Urinary bladder (tissue), 4 donors: ENCODE data around the gene USP12. TPM values are rescaled to one million over a fixed set of nuclear protein-coding genes. Genes with fewer than 3 reads are reported as not detected.
"Not testable (repeated sequence)": the region's sequence is repeated elsewhere in the genome, so short reads cannot be mapped to it uniquely, and the experiment has no call there.

Experiments
- DNase-seq: peaks from one replicate; pipeline ENCODE4 v3.0.0-alpha.2; 2015; ENCODE audit errors: extremely low spot score
- H3K27ac ChIP-seq: one replicate; pipeline ENCODE4 v1.5.1; 2013; ENCODE audit warnings: low read depth, mild to moderate bottlenecking, moderate library complexity
- H3K36me3 ChIP-seq: one replicate; pipeline ENCODE4 v1.6.1; 2013; ENCODE audit warnings: mild to moderate bottlenecking, moderate library complexity; ENCODE audit not compliant: insufficient read depth
- H3K4me1 ChIP-seq: one replicate; pipeline ENCODE4 v1.6.1; 2013; ENCODE audit warnings: mild to moderate bottlenecking, moderate library complexity; ENCODE audit not compliant: insufficient read depth
- H3K4me3 ChIP-seq: one replicate; pipeline ENCODE4 v1.5.1; 2013; ENCODE audit warnings: low read depth, low read length
- WGBS: extraction: QIAGEN DNeasy Blood & Tissue Kit; methylation state at CpG from one replicate; pipeline ENCODE4 v1.1.7; 2013; 5-methylcytosine and 5-hydroxymethylcytosine counted together
- polyA plus RNA-seq: library from polyadenylated mRNA; stranded (reverse); fragments of 200-250 nt; gene quantifications from one replicate; pipeline ENCODE4 v1.2.3, GENCODE V29; 2013
- total RNA-seq: library from RNA; depleted of rRNA; stranded (reverse); fragments of >200 nt; gene quantifications from one replicate; pipeline ENCODE4 v1.2.3, GENCODE V29; 2014
- donor health status: healthy with polysubstance abuse.
- donor health status: healthy.

USP12 gene
- total and polyA plus RNA-seq, 2 donors = 21.8 to 45.0 TPM

- no peak for DNase-seq
- no peaks in the 10 kb centered on the region for H3K36me3 ChIP-seq
- H3K4me1 ChIP-seq = peaks cover 3% of the 10 kb centered on the region
- 81% methylated on average over 4 of the region's 4 CpGs for WGBS
- no peak overlapping the region for H3K4me3 ChIP-seq
- no peak overlapping the region for H3K27ac ChIP-seq
Measured at GRCh38 chr13:27130979-27131623, 40.5 kb downstream of the USP12 start.

GRCh38 chr13:27130223-27130978, 41.2 kb downstream of the USP12 start:
- Histone ChIP-seq H3K36me3 (no peaks in the 10 kb centered on the region), H3K27ac (no peak overlapping the region), H3K4me3 (no peak overlapping the region), H3K4me1 (peaks cover 3% of the 10 kb centered on the region)
- whole genome bisulfite sequencing = 73% methylated on average over 7 of the region's 7 CpGs
- no peak for DNase-seq

GRCh38 chr13:27128825-27129627, 42.6 kb downstream of the USP12 start:
- no peaks in the 10 kb centered on the region for H3K36me3 ChIP-seq
- DNase-seq = no peak
- peaks cover 1% of the 10 kb centered on the region for H3K4me1 ChIP-seq
- H3K4me3 ChIP-seq = no peak overlapping the region
- 79% methylated on average over 8 of the region's 8 CpGs for WGBS
- no peak overlapping the region for H3K27ac ChIP-seq

GRCh38 chr13:27126859-27127258, 44.8 kb downstream of the USP12 start:
- Histone ChIP-seq H3K4me1 (peaks cover 1% of the 10 kb centered on the region), H3K4me3 (no peak overlapping the region), H3K36me3 (no peaks in the 10 kb centered on the region), H3K27ac (no peak overlapping the region)
- DNase-seq = no peak

GRCh38 chr13:27125357-27126282, 46.0 kb downstream of the USP12 start:
- Histone ChIP-seq H3K4me1 (peaks cover 1% of the 10 kb centered on the region), H3K27ac (no peak overlapping the region), H3K36me3 (no peaks in the 10 kb centered on the region), H3K4me3 (no peak overlapping the region)
- DNase-seq = no peak
- WGBS = 94% methylated on average over 23 of the region's 23 CpGs

GRCh38 chr13:27124571-27124970, 47.0 kb downstream of the USP12 start:
- Histone ChIP-seq H3K4me1 (peaks cover 1% of the 10 kb centered on the region), H3K4me3 (no peak overlapping the region), H3K36me3 (no peaks in the 10 kb centered on the region), H3K27ac (no peak overlapping the region)
- WGBS = 94% methylated on average over 4 of the region's 4 CpGs
- no peak for DNase-seq

GRCh38 chr13:27123445-27123844, 48.2 kb downstream of the USP12 start:
- not testable (repeated sequence) for H3K27ac ChIP-seq, DNase-seq, H3K36me3 ChIP-seq, H3K4me3 ChIP-seq, H3K4me1 ChIP-seq
- WGBS = 97% methylated on average over 4 of the region's 4 CpGs

DNA sequence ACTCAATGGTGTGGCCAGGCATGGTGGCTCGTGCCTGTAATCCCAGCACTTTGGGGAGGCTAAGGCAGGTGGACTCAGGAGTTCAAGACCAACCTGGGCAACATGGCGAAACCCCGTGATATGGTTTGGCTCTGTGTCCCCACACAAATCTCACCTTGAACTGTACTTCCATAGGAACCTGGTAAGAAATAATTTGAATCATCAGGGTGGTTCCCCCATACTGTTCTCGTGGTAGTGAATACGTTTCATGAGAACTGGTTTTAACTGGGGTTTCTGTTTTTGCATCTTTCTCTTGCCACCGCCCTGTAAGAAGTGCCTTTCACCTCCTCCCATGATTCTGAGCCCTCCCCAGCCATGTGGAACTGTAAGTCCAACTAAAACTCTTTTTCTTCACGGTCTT, 49.6 kb downstream of the USP12 start:
- H3K36me3 ChIP-seq = no peaks in the 10 kb centered on the region
- no peak overlapping the region for H3K27ac ChIP-seq
- H3K4me3 ChIP-seq = no peak overlapping the region
- no peak for DNase-seq
- WGBS = 98% methylated on average over 7 of the region's 7 CpGs
- H3K4me1 ChIP-seq = peaks cover 3% of the 10 kb centered on the region

DNA sequence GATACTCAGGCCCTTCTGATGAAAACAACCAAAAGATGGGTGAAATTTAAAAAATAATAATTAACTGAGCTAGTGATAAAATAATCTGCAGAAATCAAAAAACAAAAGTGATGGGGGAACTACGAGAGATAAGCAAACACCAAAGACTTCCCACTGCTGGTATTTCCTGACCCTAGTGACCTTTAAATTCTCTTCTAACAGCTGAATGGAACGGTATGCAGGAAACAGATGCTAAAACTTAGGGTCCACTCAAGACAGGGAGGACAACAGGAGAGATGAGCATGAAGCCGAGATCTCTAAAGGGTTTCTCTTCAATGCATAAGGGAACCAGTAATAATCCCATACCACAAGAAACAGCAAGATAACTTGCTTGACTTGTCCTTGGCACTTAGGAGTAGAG, 50.8 kb downstream of the USP12 start:
- DNase-seq = no peak
- Histone ChIP-seq H3K4me1 (peaks cover 2% of the 10 kb centered on the region), H3K36me3 (no peaks in the 10 kb centered on the region), H3K27ac (no peak overlapping the region), H3K4me3 (no peak overlapping the region)
- 35% methylated on average over 3 of the region's 3 CpGs for WGBS

DNA sequence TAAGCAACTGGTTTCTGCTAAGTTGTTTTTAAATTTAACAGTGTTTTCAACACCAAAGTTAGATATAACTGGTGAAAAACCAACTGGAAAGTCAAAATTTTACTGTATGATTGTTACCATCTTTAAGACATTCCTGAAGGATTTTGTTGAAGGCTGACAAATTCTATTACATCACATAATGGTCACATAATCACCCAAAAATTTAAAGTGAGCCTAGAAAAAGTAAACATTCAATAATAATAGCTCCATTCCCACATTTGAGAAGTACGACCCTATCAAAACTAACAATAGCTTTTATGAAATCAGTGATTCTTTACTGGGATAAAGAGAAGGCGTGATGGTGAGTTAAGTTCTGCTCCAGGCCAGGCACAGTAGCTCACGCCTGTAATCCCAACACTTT, 51.6 kb downstream of the USP12 start:
- Histone ChIP-seq H3K4me3 (no peak overlapping the region), H3K27ac (no peak overlapping the region), H3K4me1 (peaks cover 2% of the 10 kb centered on the region), H3K36me3 (no peaks in the 10 kb centered on the region)
- WGBS = 88% methylated on average over 3 of the region's 3 CpGs
- no peak for DNase-seq

- no peak for DNase-seq
- Histone ChIP-seq H3K27ac (no peak overlapping the region), H3K4me1 (peaks cover 2% of the 10 kb centered on the region)
Measured at GRCh38 chr13:27118428-27119054, 53.1 kb downstream of the USP12 start.

DNA sequence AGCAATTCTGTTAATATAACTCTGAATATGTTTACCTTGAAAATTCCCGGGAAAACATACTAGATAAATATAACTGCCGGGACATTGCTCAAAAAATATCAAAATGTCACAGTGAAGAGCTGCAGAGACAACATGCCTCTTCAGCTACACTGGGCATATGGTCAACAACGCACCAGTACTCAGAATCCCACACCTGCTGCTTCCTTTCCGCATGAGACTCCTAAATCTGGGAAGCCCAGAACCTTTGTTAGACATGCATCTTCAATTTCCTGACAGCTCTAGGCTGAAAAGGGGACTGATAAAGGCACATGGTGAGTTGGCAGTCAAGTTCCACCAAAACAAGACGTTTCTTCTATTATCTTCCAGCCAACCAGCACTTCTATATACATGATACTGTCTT, 53.7 kb downstream of the USP12 start:
- no peak overlapping the region for H3K4me3 ChIP-seq
- WGBS = 43% methylated on average over 5 of the region's 5 CpGs
- H3K36me3 ChIP-seq = peaks cover 2% of the 10 kb centered on the region
- peaks cover 2% of the 10 kb centered on the region for H3K4me1 ChIP-seq
- H3K27ac ChIP-seq = no peak overlapping the region
- no peak for DNase-seq

More at GRCh38 chr13:27118428-27119054, 53.1 kb downstream of the USP12 start:
- peaks cover 2% of the 10 kb centered on the region for H3K36me3 ChIP-seq
- H3K4me3 ChIP-seq = no peak overlapping the region
- whole genome bisulfite sequencing = 92% methylated on average over 3 of the region's 3 CpGs

DNA sequence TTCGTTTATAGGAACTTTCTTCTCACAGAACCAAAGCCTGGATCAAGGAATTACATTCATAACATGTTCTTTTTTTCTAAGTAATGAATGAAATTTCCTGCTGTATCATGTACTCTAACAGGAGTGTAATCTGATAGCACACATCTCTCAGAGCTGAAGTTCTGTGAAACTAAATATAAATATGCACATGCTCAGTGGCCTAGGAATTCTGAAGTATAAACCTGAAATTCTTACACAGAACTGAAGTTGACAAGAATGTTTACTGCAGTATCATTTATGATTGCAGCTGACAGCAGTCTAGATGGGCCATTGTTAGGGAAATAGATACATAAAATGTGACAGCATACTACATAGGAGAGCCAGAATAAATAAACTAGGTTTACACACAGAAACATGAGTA, 54.5 kb downstream of the USP12 start:
- no peak overlapping the region for H3K27ac ChIP-seq
- WGBS = 36% methylated on average over 1 of the region's 1 CpG

More for the DNA sequence above, 54.5 kb downstream of the USP12 start:
- H3K4me3 ChIP-seq = no peak overlapping the region
- no peak for DNase-seq
- peaks cover 2% of the 10 kb centered on the region for H3K4me1 ChIP-seq
- H3K36me3 ChIP-seq = peaks cover 2% of the 10 kb centered on the region
